MM.1S (cell line): ENCODE data around the gene COL27A1.

Experiments used
- DNase-seq: peaks from one replicate; pipeline ENCODE4 v3.0.0-alpha.2; 2015
- H2AFZ ChIP-seq: fragments of 300-600 bp; sonication (generic); 2 replicates; pipeline ENCODE4 v1.6.0; 2016; ENCODE audit warnings: antibody characterized with exemption, low read length
- H3F3A ChIP-seq: fragments of 300-600 bp; sonication (generic); 2 replicates; pipeline ENCODE4 v1.6.1; 2016; ENCODE audit warnings: mild to moderate bottlenecking, antibody characterized with exemption, low read length, moderate library complexity, mixed read lengths; ENCODE audit not compliant: insufficient read depth
- H3K27ac ChIP-seq: fragments of 300-600 bp; sonication (generic); 2 replicates; pipeline ENCODE4 v1.5.1; 2016; ENCODE audit warnings: mild to moderate bottlenecking, low read length
- H3K27me3 ChIP-seq: fragments of 300-600 bp; sonication (generic); replicated peaks from 2 replicates; pipeline ENCODE4 v1.6.0; 2016; ENCODE audit warnings: low read length; ENCODE audit not compliant: insufficient read depth
- H3K36me3 ChIP-seq: fragments of 300-600 bp; sonication (generic); replicated peaks from 2 replicates; pipeline ENCODE4 v1.6.1; 2016; ENCODE audit warnings: mild to moderate bottlenecking, low read length, mixed read lengths; ENCODE audit not compliant: insufficient read depth
- H3K4me1 ChIP-seq: fragments of 300-600 bp; sonication (generic); 2 replicates; pipeline ENCODE4 v1.6.1; 2016; ENCODE audit warnings: low read length, mixed read lengths
- H3K4me2 ChIP-seq: fragments of 300-600 bp; sonication (generic); 2 replicates; pipeline ENCODE4 v1.6.0; 2016; ENCODE audit warnings: low read depth, low read length
- H3K4me3 ChIP-seq: fragments of 300-600 bp; sonication (generic); 2 replicates; pipeline ENCODE4 v1.5.1; 2016; ENCODE audit warnings: low read length, mixed read lengths
- H3K79me2 ChIP-seq: fragments of 300-600 bp; sonication (generic); 2 replicates; pipeline ENCODE4 v1.6.1; 2016; ENCODE audit warnings: mixed run types, low read length, mixed read lengths
- H3K9ac ChIP-seq: fragments of 300-600 bp; sonication (generic); 2 replicates; pipeline ENCODE4 v1.6.1; 2016; ENCODE audit warnings: low read length, mixed read lengths
- H3K9me2 ChIP-seq: fragments of 300-600 bp; sonication (generic); replicated peaks from 2 replicates; pipeline ENCODE4 v1.6.1; 2016; ENCODE audit warnings: mild to moderate bottlenecking, low read length, mixed read lengths; ENCODE audit not compliant: insufficient read depth
- H3K9me3 ChIP-seq: fragments of 300-600 bp; sonication (generic); replicated peaks from 2 replicates; pipeline ENCODE4 v1.6.1; 2016; ENCODE audit warnings: mild to moderate bottlenecking, low read length, mixed read lengths; ENCODE audit not compliant: insufficient read depth
- H4K20me1 ChIP-seq: fragments of 300-600 bp; sonication (generic); 2 replicates; pipeline ENCODE4 v1.6.1; 2016; ENCODE audit warnings: mild to moderate bottlenecking, low read length, moderate library complexity, mixed read lengths; ENCODE audit not compliant: insufficient read depth
- CTCF ChIP-seq: fragments of 300-600 bp; sonication (generic); IDR thresholded peaks from 2 replicates; pipeline ENCODE4 v1.5.1; 2016; ENCODE audit warnings: antibody characterized with exemption, low read length, mixed read lengths
- EZH2 ChIP-seq: fragments of 300-600 bp; sonication (generic); optimal IDR thresholded peaks from 2 replicates; pipeline ENCODE3; 2017; ENCODE audit warnings: low read depth, mild to moderate bottlenecking, antibody characterized with exemption, low read length, mixed read lengths
- EZH2phosphoT487 ChIP-seq: fragments of 300-600 bp; sonication (generic); IDR thresholded peaks from 2 replicates; pipeline ENCODE4 v1.6.1; 2018; ENCODE audit warnings: antibody characterized with exemption, low read length

Gene COL27A1

GRCh38 chr9:114155263-114155994, at the start of gene COL27A1:
Gene COL27A1 (plus strand): TSS chr9:114155537. CDS start chr9:114155951, 414 bp downstream.
- Histone ChIP-seq H3K9me2 (no peaks in the 10 kb centered on the region), H3K4me2 (peak within 1 kb of the TSS; percentile 91), H3K27ac (no peak within 1 kb of the TSS), H3K4me3 (peak within 1 kb of the TSS; percentile 65), H3K4me1 (no peaks in the 10 kb centered on the region), H3F3A (no peaks in the 10 kb centered on the region), H2AFZ (peak within 1 kb of the TSS; percentile 90), H3K36me3 (no peaks in the 10 kb centered on the region), H3K9me3 (no peaks in the 10 kb centered on the region), H3K79me2 (no peaks in the 10 kb centered on the region), H4K20me1 (no peaks in the 10 kb centered on the region), H3K9ac (no peak within 1 kb of the TSS), H3K27me3 (peaks cover 30% of the 10 kb centered on the region)
- TF ChIP-seq CTCF, result peak; percentile 88
- TF ChIP-seq EZH2phosphoT487, result no peak
- peak; percentile 57 for DNase-seq

GRCh38 chr9:114107286-114108001, 47.9 kb upstream of the COL27A1 start:
- Histone ChIP-seq H3K9me3 (no peaks in the 10 kb centered on the region), H3K27ac (no peak overlapping the region), H3K79me2 (no peaks in the 10 kb centered on the region), H2AFZ (no peak overlapping the region), H3K4me1 (no peaks in the 10 kb centered on the region), H3F3A (no peaks in the 10 kb centered on the region), H3K9ac (no peak overlapping the region), H3K4me2 (no peak overlapping the region), H4K20me1 (no peaks in the 10 kb centered on the region), H3K36me3 (no peaks in the 10 kb centered on the region), H3K4me3 (no peak overlapping the region), H3K9me2 (no peaks in the 10 kb centered on the region), H3K27me3 (no peaks in the 10 kb centered on the region)
- no peak for DNase-seq
- no peak for TF ChIP-seq EZH2phosphoT487
- TF ChIP-seq CTCF, result no peak
- TF ChIP-seq EZH2, result no peak

GRCh38 chr9:114108016-114108833, 47.1 kb upstream of the COL27A1 start:
- Histone ChIP-seq H3K27me3 (no peaks in the 10 kb centered on the region), H3K9ac (no peak overlapping the region), H3K27ac (no peak overlapping the region), H2AFZ (no peak overlapping the region), H3K4me3 (no peak overlapping the region), H3K9me2 (no peaks in the 10 kb centered on the region), H3K36me3 (no peaks in the 10 kb centered on the region), H3K4me2 (no peak overlapping the region), H3K9me3 (no peaks in the 10 kb centered on the region), H3F3A (no peaks in the 10 kb centered on the region), H4K20me1 (no peaks in the 10 kb centered on the region), H3K4me1 (no peaks in the 10 kb centered on the region), H3K79me2 (no peaks in the 10 kb centered on the region)
- peak; percentile 45 for DNase-seq
- TF ChIP-seq CTCF (peak; percentile 94), EZH2 (no peak), EZH2phosphoT487 (no peak)
